H1 (cell line): ENCODE measurements around the gene ZNF709. TPM values are rescaled to one million over a fixed set of nuclear protein-coding genes. Genes with fewer than 3 reads are reported as not detected.

ENCODE experiments used
- SUZ12 ChIP-seq: fragments of 200-600 bp; sonication (generic); IDR thresholded peaks from 2 replicates; pipeline ENCODE4 v1.6.1; 2012; ENCODE audit warnings: mild to moderate bottlenecking, inconsistent platforms, low read length, moderate library complexity, mixed read lengths
- polyA plus RNA-seq, 7 experiments: library from polyadenylated mRNA; depleted of rRNA in 3 of 7; stranded (reverse) in 5 of 7; unstranded in 2 of 7; fragments of >200 nt in 5 of 7; fragments of 200-250 nt in 2 of 7; gene quantifications; 1 replicate in 5 of 7; 2 replicates in 1 of 7; 4 replicates in 1 of 7; pipeline versions ENCODE4 v1.2.1 to v1.2.3, GENCODE V29; 2011 to 2013; ENCODE audit warnings: missing spikeins in 2 of 7, mixed read lengths in 2 of 7
- total RNA-seq: library from RNA; stranded (reverse); fragmentation: NEBNext Ultra II Directional; extraction: Animal tissue kit (Norgen Biotek cat#: 25700); gene quantifications from 2 replicates; pipeline ENCODE4 v1.2.1, GENCODE V29; 2021

ZNF709 gene
- total and polyA plus RNA-seq, 2 of the 8 experiments (the other 6 are each of a cell fraction or from before 2014, with no cell fraction given) = 1.3 to 2.2 TPM

DNA sequence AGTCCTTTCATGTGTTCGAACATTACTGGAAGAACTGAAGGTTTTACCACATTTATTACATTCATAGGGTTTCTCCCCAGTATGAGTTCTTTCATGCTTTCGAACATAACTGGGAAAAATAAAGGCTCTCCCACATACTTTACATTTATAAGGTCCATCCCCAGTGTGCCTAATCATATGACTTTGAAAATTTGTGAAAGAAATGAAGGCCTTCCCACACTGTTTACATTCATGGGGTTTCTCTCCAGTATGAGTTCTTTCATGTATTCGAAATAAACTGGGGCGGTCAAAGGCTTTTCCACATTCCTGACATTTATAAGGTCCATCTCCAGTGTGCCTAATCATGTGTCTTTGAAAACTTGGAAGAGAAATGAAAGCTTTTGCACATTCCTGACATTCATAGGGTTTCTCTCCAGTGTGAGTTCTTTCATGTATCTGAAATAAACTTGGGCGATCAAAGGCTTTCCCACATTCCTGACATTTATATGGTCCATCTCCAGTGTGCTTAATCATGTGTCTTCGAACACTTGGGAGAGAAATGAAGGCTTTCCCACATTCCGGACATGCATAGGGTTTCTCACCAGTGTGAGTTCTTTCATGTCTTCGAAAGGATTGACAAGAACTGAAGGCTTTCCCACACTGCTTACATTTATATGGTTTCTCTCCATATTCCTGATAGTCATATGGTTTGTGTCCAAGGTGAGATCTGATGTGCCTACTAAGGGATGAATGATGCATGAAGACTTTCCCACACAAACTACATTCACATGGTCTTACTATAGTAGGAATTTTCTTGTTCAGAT, 42.6 kb upstream of the ZNF709 start (continued):
- no peak for TF ChIP-seq SUZ12
